HG03095 (cell line): ENCODE data around the gene USP35.

Source experiments
- ATAC-seq: cut with Tn5 transposase; IDR thresholded peaks from one replicate; pipeline ENCODE4 v1.9.1; 2021; ENCODE audit warnings: moderate library complexity; ENCODE audit not compliant: unreplicated experiment

USP35 gene

DNA sequence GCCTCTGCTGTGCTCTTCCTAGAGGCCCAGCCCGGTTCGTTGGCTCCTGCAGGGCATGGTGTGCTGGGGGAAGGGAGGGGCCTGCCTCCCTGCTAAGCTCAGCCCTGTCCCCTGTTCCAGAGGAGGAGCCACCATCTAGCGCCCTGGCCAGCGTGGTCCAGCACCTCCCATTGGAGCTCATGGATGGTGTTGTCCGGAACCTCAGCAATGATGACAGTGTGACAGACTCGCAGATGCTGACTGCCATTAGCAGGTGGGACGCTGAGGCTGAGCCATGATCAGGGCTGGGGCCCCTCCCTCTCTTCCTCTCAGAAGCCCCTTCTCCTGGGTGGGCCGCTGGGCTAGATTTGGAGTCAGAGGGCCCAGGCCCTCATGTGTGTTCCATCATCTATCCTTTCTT lies 9.1 kb downstream of the USP35 start:
- no peak for ATAC-seq

DNA sequence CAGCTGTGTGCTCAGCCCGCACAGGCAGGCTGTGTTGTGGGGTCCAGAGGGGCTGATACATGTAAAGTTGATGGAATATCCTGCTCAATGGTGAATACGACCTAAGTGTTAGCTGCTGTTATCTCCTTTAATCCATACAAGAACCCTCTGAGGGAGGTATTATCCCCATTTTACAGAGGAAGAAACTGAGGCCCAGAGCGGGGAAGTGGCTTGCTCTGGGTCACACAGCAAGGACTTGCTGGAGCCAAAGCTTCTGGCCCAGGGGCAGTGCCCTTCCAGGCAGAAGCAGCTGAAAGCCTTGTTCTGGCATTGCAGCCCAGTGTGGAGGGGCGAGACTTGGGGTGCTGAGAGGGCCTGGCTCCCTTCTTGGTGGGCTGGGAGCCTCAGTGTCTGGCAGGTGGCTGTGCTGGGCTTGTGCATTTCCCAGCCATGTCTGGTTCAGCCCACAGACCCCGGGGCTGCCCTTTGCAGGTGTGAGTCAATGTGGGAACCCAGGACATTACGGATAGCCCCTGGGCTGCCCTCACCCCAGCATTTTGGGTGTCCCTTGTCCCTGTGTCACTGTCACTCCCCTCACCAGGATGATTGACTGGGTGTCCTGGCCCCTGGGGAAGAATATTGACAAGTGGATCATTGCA lies 10.4 kb downstream of the USP35 start:
- ATAC-seq: no peak

DNA sequence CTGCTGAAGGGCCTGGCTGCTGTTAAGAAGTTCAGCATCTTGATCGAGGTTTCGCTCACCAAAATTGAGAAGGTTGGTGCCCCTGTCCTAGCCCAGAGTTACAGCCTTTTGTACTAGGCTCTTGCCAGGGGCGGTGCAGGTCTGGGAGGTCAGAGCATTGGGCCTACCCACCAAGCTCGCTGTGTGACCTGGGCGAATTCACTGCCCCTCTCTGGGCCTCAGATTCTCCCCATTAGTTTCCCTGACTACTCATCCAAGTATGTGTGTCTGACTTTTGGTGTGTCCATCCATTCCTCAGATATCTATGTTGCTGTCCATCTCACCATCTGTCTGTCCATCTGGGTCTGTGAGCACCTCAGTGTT lies 10.9 kb downstream of the USP35 start:
- ATAC-seq: no peak

DNA sequence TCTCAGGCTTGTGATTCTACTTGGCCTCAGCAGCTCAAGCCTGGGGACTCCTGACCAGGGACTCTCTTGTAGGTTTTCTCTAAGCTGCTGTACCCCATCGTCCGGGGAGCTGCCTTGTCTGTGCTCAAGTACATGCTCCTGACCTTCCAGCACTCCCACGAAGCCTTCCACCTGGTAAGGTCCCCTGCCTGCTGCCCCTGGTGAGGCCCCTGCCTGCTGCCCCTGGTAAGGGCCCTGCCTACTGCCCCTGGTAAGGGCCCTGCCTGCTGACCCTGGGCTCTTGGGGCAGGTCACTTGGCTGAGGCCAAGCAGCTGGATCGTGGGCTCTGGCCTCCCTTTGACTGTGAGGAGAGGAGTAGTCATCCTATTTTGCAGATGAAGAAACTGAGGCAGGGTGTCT lies 11.3 kb downstream of the USP35 start:
- ATAC-seq: no peak

DNA sequence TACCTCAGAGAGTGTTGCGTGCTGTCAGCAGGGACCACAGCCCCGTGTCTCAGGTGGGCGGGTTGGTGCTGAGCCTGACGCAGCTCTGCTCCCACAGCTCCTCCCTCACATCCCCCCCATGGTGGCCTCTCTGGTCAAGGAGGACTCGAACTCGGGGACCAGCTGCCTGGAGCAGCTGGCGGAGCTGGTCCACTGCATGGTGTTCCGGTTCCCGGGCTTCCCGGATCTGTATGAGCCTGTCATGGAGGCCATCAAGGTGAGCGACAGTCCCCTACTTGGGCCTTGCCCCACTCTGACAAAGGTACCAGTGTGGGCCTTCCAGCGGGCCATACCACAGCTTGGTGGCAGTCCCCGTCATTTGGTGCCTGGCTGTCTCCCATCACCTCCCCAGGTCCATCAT lies 11.8 kb downstream of the USP35 start:
- no peak for ATAC-seq

DNA sequence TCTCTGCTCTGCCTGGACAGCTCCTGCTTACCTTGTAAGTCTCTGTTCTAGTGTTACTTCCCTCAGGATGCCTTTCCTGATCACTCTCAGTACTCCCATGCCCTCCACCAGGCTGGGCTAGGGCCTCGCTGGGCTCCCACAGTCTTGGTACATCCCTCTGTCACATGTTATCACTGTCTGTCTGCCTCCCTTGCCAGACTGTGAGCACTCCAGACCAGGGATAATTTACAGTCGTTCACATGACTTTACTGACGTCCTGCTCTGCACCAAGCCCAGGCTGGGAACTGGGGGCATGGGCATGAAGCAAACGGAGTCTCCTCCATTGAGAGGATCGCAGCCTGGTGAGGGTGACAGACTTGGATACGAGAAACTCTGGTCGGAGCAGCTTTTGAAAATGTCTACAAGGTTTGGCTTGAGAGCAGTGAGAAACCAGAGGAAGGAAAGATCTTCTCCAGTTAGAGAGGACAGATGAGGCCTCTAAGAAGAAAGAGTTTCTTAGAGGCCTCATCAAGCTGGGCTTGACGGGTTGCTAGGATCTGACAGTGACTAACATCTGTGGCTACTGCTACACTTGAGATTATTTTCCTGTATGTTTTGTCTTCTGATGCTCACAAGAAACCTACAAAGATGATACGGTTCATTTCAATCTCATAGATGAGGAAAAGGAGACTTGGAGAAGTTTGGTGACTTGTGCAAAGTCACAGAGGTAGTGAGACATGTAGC lies 12.5 kb downstream of the USP35 start:
- ATAC-seq: no peak

DNA sequence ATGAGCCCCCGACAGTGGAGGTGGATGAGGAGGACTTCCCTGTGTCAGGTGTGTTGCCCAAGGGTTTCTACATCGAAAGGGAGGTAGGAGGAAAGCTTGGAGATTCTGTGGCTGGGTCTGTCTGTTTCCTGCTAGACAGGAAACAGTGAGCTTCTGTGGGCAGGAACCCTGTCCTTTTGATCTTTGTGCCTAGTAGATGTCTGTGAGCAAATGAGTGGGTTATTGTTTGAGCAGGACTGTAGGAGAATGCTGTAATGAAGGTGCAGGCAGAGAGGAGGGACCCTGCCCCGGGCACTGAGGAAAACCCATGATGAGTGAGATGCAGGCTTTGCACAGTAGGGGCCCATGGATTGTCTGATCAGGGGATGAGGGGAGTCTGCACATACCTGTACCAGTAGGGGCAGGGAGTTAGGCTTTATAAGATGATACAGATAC lies 14.0 kb downstream of the USP35 start:
- ATAC-seq: no peak

DNA sequence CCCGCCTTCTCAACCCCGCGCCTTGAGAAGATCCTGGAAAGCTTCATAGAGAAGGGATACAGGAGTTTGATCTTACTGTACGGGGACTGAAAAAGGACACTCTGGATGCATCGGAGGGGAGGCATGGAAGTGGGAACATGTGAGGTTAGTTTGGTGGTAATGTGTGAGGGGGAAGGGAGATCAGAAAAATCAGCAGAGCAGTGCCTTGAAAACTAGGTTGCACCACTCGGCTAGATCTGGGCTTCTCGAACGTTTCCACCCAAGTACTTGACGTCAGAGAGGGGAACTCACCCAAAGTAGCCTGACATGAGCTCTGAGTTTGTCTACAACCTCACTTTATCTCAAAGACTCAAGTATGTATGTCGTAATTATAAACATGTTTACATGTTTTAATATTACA lies 14.5 kb downstream of the USP35 start:
- no peak for ATAC-seq

DNA sequence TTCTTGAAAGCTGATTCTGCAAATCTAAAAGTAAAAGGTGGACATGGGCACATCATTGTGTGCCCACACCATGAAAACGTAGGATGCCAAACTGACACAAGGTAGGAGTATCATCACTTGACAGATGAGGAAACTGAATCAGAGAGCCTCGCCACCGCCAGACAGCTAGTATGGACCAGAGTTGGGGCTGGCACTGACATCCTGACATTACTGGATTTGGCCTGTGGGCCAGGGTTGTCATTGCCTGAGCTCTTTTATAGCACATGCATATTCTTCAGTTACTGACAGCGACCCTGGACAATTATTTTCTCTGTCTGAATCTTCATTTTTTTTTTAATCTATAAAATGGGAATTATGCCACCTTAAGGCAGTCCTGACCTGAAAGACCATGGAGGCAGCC lies 16.5 kb downstream of the USP35 start:
- no peak for ATAC-seq

DNA sequence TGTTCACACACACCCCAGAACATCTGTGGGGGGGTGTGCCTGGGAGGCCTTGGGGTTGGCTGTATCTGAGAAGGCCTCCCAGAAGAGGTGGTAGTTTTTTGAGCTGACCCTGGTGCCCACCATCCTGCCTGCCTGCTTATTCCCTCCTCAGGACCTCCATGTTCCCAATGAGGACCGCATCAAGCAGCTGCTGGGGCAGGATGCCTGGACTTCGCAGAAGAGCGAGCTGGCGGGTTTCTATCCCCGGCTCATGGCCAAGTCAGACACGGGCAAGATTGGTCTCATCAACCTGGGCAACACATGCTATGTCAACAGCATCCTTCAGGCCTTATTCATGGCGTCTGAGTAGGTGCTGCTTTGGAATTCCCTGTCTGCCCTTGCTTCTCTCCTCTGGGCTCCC lies 17.0 kb downstream of the USP35 start:
- no peak for ATAC-seq

DNA sequence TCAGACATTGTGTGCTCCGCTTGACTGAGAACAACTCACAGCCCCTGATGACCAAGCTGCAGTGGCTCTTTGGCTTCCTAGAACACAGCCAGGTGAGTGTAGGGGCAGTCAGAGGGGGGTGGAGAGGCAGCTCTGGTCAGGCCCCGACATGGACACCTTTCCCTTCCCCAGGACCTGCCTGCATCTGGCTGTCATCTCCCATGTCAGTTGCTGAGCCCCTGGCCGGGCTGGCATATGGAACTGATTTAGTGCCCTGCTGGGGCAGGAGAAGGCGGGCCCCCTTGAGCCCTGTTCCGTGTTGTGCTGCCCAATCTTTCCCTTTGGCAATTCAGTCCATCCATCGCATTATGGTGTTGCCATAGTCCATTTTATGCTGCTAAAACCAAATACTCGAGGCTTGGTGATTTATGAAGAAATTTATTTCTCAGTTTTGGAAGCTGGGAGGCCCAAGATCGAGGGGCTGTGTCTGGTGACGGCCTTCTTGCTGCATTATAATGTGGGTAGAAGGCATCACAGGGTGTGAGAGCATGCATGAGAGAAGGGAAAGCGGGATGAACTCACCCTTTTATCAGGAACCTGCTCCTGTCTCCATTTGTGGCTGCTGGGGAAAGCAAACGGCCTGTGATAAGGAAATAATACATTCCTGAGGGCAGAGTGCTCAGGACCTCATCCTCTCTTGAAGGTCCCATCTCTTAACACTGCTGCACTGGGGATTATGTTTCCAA lies 19.0 kb downstream of the USP35 start:
- no peak for ATAC-seq

DNA sequence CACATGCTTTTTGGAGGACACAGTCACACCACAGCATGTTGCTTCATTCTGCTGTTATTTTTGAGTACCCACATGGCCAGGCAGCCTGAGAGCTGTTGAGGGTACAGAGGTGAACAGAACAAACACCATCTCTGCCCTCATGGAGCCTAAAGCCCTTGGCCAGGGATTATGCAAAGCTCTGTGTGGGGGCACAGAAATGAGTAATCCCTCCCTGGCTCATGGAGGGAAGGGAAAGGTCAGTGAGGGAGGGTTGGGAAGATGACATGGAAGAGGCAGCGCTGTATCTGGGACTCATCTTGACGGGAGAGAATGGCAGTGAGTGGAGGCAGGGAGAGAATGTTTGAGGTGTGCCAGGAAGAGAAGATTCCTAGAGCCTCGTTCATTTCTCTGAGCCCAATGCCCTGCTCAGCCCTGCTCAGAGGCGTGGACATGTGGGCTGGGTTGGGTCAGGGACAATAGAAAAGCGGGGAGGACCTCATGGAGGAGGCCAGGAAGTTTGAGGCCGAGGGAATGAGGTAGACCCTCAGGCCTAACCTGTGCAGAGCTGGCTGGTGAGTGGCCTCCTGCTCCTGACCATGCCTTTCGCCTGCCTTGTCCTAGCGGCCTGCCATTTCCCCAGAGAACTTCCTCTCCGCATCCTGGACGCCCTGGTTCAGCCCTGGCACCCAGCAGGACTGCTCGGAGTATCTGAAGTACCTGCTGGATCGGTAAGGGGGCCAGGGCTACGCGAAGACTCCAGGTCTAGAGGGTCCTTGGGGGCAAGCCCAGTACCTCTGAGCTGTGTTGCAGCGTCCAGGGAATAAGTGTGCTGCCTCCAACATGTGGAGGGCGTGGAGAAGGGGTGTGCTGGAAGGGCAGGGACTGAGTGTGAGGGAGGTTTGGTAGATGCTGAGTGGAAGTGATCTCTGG lies 19.8 kb downstream of the USP35 start:
- ATAC-seq: no peak

DNA sequence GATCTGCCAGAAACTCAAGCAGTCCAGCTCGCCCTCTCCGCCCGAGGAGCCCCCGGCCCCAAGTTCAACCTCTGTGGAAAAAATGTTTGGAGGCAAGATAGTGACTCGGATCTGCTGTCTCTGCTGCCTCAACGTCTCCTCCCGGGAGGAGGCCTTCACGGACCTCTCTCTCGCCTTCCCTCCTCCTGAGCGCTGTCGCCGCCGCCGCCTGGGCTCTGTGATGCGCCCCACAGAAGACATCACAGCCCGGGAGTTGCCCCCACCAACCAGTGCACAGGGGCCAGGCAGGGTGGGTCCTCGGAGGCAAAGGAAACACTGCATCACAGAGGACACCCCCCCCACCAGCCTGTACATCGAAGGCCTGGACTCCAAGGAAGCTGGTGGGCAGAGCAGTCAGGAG lies 20.8 kb downstream of the USP35 start:
- ATAC-seq: no peak

DNA sequence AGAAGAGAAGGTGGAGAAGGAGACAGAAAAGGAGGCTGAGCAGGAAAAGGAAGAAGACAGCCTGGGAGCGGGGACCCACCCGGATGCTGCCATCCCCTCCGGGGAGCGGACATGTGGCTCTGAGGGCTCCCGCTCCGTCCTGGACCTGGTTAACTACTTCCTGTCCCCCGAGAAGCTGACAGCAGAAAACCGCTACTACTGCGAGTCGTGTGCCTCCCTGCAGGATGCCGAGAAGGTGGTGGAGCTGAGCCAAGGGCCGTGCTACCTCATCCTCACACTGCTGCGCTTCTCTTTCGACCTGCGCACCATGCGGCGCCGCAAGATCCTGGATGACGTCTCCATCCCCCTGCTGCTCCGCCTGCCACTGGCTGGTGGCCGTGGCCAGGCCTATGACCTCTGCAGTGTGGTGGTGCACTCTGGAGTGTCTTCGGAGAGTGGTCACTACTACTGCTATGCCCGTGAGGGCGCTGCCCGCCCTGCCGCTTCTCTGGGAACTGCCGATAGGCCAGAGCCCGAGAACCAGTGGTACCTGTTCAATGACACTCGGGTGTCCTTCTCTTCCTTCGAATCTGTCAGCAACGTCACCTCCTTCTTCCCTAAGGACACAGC lies 21.4 kb downstream of the USP35 start:
- no peak for ATAC-seq

DNA sequence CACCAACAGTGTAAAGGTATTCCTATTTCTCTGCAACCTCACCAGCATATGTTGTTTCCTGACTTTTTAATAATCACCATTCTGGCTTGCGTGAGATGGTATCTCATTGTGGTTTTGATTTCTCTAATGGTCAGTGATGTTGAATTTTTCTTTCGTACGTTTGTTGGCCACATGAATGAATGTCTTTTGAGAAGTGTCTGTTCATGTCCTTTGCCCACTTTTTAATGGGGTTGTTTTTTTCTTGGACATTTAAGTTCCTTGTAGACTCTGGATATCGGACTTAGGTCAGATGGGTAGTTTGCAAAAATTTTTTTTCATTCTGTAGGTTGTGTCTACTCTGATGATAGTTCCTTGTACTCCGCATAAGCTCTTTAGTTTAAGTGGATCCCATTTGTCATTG lies 22.8 kb downstream of the USP35 start:
- ATAC-seq: no peak

DNA sequence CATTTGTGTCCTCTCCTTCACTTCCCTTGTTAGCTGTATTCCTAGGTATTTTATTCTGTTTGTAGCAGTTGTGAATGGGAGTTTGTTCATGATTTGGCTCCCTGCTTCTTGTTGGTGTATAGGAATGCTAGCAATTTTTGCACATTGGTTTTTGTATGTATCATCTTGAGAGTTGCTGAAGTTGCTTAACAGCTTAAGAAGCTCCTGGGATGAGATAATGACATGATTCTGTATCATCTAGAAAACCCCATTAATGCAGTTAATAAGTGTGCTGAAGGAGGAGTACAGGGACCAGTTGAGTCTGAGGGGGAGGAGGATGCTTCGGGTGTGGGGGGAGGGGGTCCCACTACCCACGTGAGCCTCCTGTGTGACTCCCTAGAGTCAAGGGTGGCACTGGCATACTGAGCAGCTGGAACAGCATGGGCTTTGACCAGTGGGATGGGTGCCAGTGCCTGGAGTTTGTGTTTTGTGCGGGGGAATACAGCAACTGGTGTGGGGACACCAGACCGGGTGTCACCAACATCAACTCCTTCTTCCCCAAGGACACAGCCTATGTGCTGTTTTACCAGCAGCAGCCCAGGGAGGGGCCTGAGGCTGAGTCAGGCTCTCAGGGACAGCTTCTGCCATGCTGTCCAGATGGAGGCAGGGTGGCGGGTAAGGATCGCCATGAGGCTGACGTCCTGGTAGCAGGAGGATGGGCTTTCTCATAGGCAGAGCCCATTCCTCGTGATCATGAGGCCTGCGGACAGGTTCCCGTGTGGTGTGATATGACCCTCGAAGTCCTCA lies 24.1 kb downstream of the USP35 start:
- no peak for ATAC-seq

DNA sequence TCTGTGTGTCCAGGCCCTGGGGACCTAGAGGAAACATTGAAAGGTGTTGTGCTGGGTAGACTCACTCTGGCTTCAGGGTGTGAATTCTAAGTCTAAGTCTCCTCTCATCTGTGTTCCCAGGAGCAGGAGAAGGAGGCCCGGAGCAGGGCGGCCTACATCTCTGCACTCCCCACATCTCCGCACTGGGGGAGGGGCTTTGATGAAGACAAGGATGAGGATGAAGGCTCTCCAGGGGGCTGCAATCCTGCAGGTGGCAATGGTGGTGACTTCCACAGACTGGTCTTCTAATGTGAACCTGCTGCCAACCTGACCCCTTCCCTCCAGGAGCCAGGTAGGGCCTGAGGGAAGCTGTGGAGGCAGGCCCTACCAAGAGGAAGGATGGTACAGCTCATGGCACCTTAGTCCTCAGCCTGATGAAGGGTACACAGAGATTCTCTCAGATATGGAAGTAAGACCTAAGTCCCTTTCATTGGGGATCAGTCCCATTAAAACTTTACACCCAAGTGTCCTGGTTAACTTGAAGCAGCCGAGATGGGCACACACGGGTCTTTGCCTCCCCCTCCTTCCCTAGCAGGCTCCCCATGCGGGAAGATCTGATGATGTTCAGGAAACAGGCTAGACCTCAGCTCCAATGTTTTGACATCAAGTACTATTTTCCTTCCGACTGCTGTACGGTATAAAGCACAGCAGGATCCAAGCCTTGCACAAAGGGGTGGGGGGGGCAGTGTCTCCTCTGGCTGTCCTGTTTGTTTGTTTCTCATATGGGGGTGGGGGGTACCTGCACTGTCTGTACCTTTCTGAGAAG lies 25.0 kb downstream of the USP35 start:
- no peak for ATAC-seq

DNA sequence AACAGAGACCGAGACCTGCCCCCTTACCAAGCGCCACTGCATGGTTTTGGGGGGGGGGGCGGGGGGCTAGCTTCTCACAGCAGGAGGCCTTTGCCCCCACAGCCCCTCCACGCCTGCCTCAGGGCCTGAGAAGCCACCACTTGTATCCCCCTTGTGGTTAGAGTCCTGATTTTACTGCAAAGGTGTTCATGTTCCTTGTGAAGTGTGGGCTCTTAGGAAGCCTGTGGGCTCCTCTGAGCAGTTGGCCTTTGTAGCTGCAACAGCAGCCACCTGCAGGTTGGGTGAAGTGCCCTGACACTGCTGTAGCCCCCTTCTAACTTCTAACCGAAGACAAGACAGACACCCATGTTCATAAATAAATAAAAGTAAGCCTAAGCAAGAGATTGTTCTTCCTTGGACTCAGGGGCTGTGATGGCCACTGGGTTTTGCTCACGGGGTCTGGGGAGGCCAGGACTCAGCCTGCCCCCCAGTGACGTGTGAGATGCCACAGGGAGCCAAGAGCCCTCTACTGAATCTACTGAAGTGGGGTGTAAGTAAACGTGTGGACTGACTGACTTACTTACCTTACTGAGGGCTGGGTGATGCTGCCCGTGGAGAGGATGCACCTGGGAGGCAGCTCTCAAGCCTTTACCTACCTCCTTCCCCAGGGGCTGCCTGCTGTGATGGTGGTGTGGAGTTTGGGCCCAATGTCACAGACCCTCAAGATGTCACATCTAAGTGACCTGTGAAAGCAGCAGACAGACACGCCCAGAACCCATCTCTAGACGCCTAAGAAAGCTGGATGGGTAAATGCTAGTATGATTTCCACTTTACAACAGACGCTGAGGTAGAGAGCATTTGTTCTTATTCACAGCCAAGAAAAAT lies 25.8 kb downstream of the USP35 start:
- no peak for ATAC-seq
